ENCODE measurements around the gene LYPD6B. TPM values are rescaled to one million over a fixed set of nuclear protein-coding genes. Genes with fewer than 3 reads are reported as not detected.

LYPD6B gene
- total and polyA plus RNA-seq, 2 donors (not counting 1 experiment from before 2014, with no cell fraction given) = 1.5 to 2.7 TPM

DNA sequence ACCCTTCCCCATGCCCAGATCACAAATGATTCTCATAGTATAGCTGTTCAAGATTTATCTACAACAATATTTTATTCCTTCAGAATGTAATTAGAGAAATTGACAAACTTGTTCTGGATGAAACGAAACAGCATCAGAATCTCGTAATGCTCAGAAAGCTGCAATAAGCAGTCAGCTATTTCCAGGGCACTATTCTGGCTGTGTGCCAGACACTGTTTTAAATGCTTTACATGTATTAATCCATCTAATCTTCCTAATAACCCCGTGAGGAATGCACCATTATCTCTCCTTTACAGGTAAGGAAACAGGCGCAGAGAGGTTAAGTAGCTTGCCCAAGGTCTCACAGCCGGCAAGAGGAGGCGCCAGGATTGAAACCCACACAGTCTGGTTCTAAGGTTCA lies 10.1 kb upstream of the LYPD6B start:
- Mint-ChIP-seq H3K4me1 (peaks cover 24% of the 10 kb centered on the region), H3K27ac (no peak overlapping the region), H3K4me3 (no peak overlapping the region), H3K27me3 (peaks cover 4% of the 10 kb centered on the region), H3K9me3 (ENCODE audit: insufficient read depth) (no peaks in the 10 kb centered on the region)
- Histone ChIP-seq H3K36me3 (replicated peaks in 1 of 2; ENCODE audit: control extremely low read depth in 1 of 2, control insufficient read depth in 1 of 2, extremely low read depth in 1 of 2, insufficient read depth in 2 of 2, low read length in 1 of 2) (no peaks in the 10 kb centered on the region), H3K27ac (ENCODE audit: low read length in 2 of 2) (no peak overlapping the region), H4K20me1 (ENCODE audit: control insufficient read depth, insufficient read depth, low read length, poor library complexity, severe bottlenecking) (no peaks in the 10 kb centered on the region), H3K27me3 (replicated peaks in 1 of 4; ENCODE audit: control extremely low read depth in 1 of 4, control insufficient read depth in 3 of 4, insufficient read depth in 4 of 4, low read length in 3 of 4) (no peaks in the 10 kb centered on the region), H3K4me2 (replicated peaks; ENCODE audit: low read depth, low read length, poor library complexity, severe bottlenecking) (no peak overlapping the region), H3K9ac (ENCODE audit: low read length) (no peak overlapping the region), H3K4me3 (ENCODE audit: control extremely low read depth in 1 of 5, extremely low read depth in 1 of 5, insufficient read depth in 1 of 5, low read depth in 2 of 5, low read length in 4 of 5) (no peak overlapping the region), H3K4me1 (ENCODE audit: control insufficient read depth in 2 of 2, insufficient read depth in 2 of 2, low read length in 2 of 2) (peaks cover 6 to 14% of the 10 kb centered on the region in 2 donors), H2AFZ (ENCODE audit: insufficient read depth, low read depth, low read length, poor library complexity, severe bottlenecking) (no peak overlapping the region), H3K79me2 (ENCODE audit: control insufficient read depth, insufficient read depth, low read length) (no peaks in the 10 kb centered on the region), H3K9me3 (ENCODE audit: control extremely low read depth in 1 of 3, control insufficient read depth in 2 of 3, insufficient read depth in 1 of 3, low read length in 2 of 3) (no peaks in the 10 kb centered on the region)
- TF ChIP-seq, protein P1, sequence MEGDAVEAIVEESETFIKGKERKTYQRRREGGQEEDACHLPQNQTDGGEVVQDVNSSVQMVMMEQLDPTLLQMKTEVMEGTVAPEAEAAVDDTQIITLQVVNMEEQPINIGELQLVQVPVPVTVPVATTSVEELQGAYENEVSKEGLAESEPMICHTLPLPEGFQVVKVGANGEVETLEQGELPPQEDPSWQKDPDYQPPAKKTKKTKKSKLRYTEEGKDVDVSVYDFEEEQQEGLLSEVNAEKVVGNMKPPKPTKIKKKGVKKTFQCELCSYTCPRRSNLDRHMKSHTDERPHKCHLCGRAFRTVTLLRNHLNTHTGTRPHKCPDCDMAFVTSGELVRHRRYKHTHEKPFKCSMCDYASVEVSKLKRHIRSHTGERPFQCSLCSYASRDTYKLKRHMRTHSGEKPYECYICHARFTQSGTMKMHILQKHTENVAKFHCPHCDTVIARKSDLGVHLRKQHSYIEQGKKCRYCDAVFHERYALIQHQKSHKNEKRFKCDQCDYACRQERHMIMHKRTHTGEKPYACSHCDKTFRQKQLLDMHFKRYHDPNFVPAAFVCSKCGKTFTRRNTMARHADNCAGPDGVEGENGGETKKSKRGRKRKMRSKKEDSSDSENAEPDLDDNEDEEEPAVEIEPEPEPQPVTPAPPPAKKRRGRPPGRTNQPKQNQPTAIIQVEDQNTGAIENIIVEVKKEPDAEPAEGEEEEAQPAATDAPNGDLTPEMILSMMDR (IDR thresholded peaks at IDR 0.05) = no peak
- no peak for TF ChIP-seq EZH2 (IDR thresholded peaks at IDR 0.05; ENCODE audit: borderline replicate concordance, insufficient read depth, low read depth, low read length, poor library complexity, severe bottlenecking)
- intact Hi-C loops (cut with micrococcal nuclease) = loop anchor here (10.0 kb wide), 2 partner anchors 154 to 1004 kb away; partner anchors contain the start of genes KIF5C, MBD5 and ORC4
- ChIA-PET CTCF (interaction anchor here (3.0 kb wide), 1 partner anchor 11 kb away, joined by 29 read pairs; no protein-coding TSS in a partner anchor), POLR2A (no interaction called here)
- DNase-seq = no peak
- no peak for ATAC-seq (ENCODE audit: low read depth)
- WGBS (ENCODE audit: insufficient coverage) = 80% methylated on average over 1 of the region's 6 CpGs

- Histone ChIP-seq H3K27me3 (replicated peaks in 1 of 4; ENCODE audit: control extremely low read depth in 1 of 4, control insufficient read depth in 3 of 4, insufficient read depth in 4 of 4, low read length in 3 of 4) (no peaks in the 10 kb centered on the region), H3K9me3 (ENCODE audit: control extremely low read depth in 1 of 3, control insufficient read depth in 2 of 3, insufficient read depth in 1 of 3, low read length in 2 of 3) (no peaks in the 10 kb centered on the region), H3K27ac (ENCODE audit: low read length in 2 of 2) (no peak overlapping the region), H3K4me2 (replicated peaks; ENCODE audit: low read depth, low read length, poor library complexity, severe bottlenecking) (no peak overlapping the region), H3K9ac (ENCODE audit: low read length) (no peak overlapping the region), H3K79me2 (ENCODE audit: control insufficient read depth, insufficient read depth, low read length) (no peaks in the 10 kb centered on the region), H3K4me1 (ENCODE audit: control insufficient read depth in 2 of 2, insufficient read depth in 2 of 2, low read length in 2 of 2) (peaks cover under 1 to 9% of the 10 kb centered on the region in 2 donors), H2AFZ (ENCODE audit: insufficient read depth, low read depth, low read length, poor library complexity, severe bottlenecking) (no peak overlapping the region), H4K20me1 (ENCODE audit: control insufficient read depth, insufficient read depth, low read length, poor library complexity, severe bottlenecking) (no peaks in the 10 kb centered on the region), H3K36me3 (replicated peaks in 1 of 2; ENCODE audit: control extremely low read depth in 1 of 2, control insufficient read depth in 1 of 2, extremely low read depth in 1 of 2, insufficient read depth in 2 of 2, low read length in 1 of 2) (no peaks in the 10 kb centered on the region), H3K4me3 (ENCODE audit: control extremely low read depth in 1 of 5, extremely low read depth in 1 of 5, insufficient read depth in 1 of 5, low read depth in 2 of 5, low read length in 4 of 5) (no peak overlapping the region)
- Mint-ChIP-seq H3K4me1 (peaks cover 20% of the 10 kb centered on the region), H3K9me3 (ENCODE audit: insufficient read depth) (no peaks in the 10 kb centered on the region), H3K27ac (no peak overlapping the region), H3K4me3 (no peak overlapping the region), H3K27me3 (peaks cover 4% of the 10 kb centered on the region)
- ATAC-seq (ENCODE audit: low read depth) (no peak), DNase-seq (no peak)
- ChIA-PET POLR2A (no interaction called here), CTCF (interaction anchor here (3.0 kb wide), 1 partner anchor 11 kb away, joined by 29 read pairs; no protein-coding TSS in a partner anchor)
- TF ChIP-seq, protein P1 (IDR thresholded peaks at IDR 0.05) = no peak
- no peak for TF ChIP-seq EZH2 (IDR thresholded peaks at IDR 0.05; ENCODE audit: borderline replicate concordance, insufficient read depth, low read depth, low read length, poor library complexity, severe bottlenecking)
- intact Hi-C loops (cut with micrococcal nuclease) = loop anchor here (10.0 kb wide), 2 partner anchors 154 to 1004 kb away; partner anchors contain the start of genes KIF5C, MBD5 and ORC4
- no CpG with 5 or more reads among the region's 2 CpGs for WGBS (ENCODE audit: insufficient coverage)
These were observed 9.6 kb upstream of the LYPD6B start for GRCh38 chr2:149028891-149029290.

Data from B cell (primary cell).